Neutrophil (primary cell): ENCODE results near the gene TJAP1.

Experiments used
- H3K27ac ChIP-seq: fragments of 200-600 bp; sonication (generic); 2 replicates; pipeline ENCODE4 v1.5.1; 2016; ENCODE audit warnings: mild to moderate bottlenecking, moderate library complexity
- H3K27me3 ChIP-seq: fragments of 200-600 bp; sonication (generic); 2 replicates; pipeline ENCODE4 v1.6.0; 2016; ENCODE audit warnings: mild to moderate bottlenecking
- H3K36me3 ChIP-seq: fragments of 200-600 bp; sonication (generic); 2 replicates; pipeline ENCODE4 v1.5.1; 2017
- H3K4me1 ChIP-seq, 2 experiments: fragments of 200-600 bp in 1 of 2; sonication (generic) in 1 of 2; 1 replicate in 1 of 2; 2 replicates in 1 of 2; pipeline versions ENCODE4 v1.5.1 to v1.6.1; 2013 to 2016; ENCODE audit warnings: low read depth in 1 of 2, low read length in 1 of 2, mild to moderate bottlenecking in 1 of 2, moderate library complexity in 1 of 2; ENCODE audit not compliant: control insufficient read depth in 1 of 2, insufficient read depth in 1 of 2
- H3K4me3 ChIP-seq, 2 experiments: fragments of 200-600 bp in 1 of 2; sonication (generic) in 1 of 2; 1 replicate in 1 of 2; 2 replicates in 1 of 2; pipeline ENCODE4 v1.5.1; 2013 to 2016; ENCODE audit warnings: low read depth in 1 of 2, low read length in 1 of 2, mild to moderate bottlenecking in 1 of 2, moderate library complexity in 1 of 2
- H3K9me3 ChIP-seq: fragments of 200-600 bp; sonication (generic); 2 replicates; pipeline ENCODE4 v1.5.1; 2016
- CTCF ChIP-seq: fragments of 200-600 bp; sonication (generic); IDR thresholded peaks from 2 replicates; pipeline ENCODE4 v1.5.1; 2016; ENCODE audit warnings: antibody characterized with exemption

TJAP1 gene

GRCh38 chr6:43510827-43511163, 33.4 kb downstream of the TJAP1 start:
- TF ChIP-seq CTCF = no peak
- peak overlapping the region in 1 of 2 experiments; percentile 80 for H3K4me3 ChIP-seq
- peak overlapping the region; percentile 49 for H3K27ac ChIP-seq
- peaks cover 57% of the 10 kb centered on the region for H3K36me3 ChIP-seq
- peaks cover 40% of the 10 kb centered on the region for H3K27me3 ChIP-seq
- H3K4me1 ChIP-seq = peaks cover 30 to 37% of the 10 kb centered on the region in 2 experiments
- no peaks in the 10 kb centered on the region for H3K9me3 ChIP-seq

GRCh38 chr6:43511824-43512415, 34.5 kb downstream of the TJAP1 start:
- H3K4me3 ChIP-seq = no peak overlapping the region
- peaks cover 57% of the 10 kb centered on the region for H3K36me3 ChIP-seq
- H3K4me1 ChIP-seq = peaks cover 37 to 40% of the 10 kb centered on the region in 2 experiments
- H3K9me3 ChIP-seq = no peaks in the 10 kb centered on the region
- no peak for TF ChIP-seq CTCF
- H3K27me3 ChIP-seq = peaks cover 38% of the 10 kb centered on the region
- H3K27ac ChIP-seq = peak overlapping the region; percentile 27

GRCh38 chr6:43515808-43516207, 38.4 kb downstream of the TJAP1 start:
- Histone ChIP-seq H3K9me3 (no peaks in the 10 kb centered on the region), H3K27me3 (no peaks in the 10 kb centered on the region), H3K4me3 (peak overlapping the region; percentile 92 to 96), H3K27ac (peak overlapping the region; percentile 94), H3K36me3 (peaks cover 58% of the 10 kb centered on the region), H3K4me1 (peaks cover 30 to 35% of the 10 kb centered on the region in 2 experiments)
- no peak for TF ChIP-seq CTCF

GRCh38 chr6:43516367-43516696, 39.0 kb downstream of the TJAP1 start:
- TF ChIP-seq CTCF = no peak
- peak overlapping the region; percentile 92 to 96 for H3K4me3 ChIP-seq
- no peaks in the 10 kb centered on the region for H3K27me3 ChIP-seq
- H3K27ac ChIP-seq = peak overlapping the region; percentile 94
- H3K36me3 ChIP-seq = peaks cover 53% of the 10 kb centered on the region
- H3K9me3 ChIP-seq = no peaks in the 10 kb centered on the region
- peaks cover 30 to 35% of the 10 kb centered on the region in 2 experiments for H3K4me1 ChIP-seq

GRCh38 chr6:43516697-43517504, 39.5 kb downstream of the TJAP1 start, which contains the start of the genes POLR1C and YIPF3:
TSS of gene POLR1C (plus strand) at chr6:43517089. CDS start at chr6:43517110, 21 bp downstream.
TSS of gene YIPF3 (minus strand) at chr6:43516926. CDS start at chr6:43516807, 119 bp downstream.
- H3K27ac ChIP-seq = peak within 1 kb of the TSS; percentile 94
- H3K36me3 ChIP-seq = peaks cover 50% of the 10 kb centered on the region

More at GRCh38 chr6:43516697-43517504, 39.5 kb downstream of the TJAP1 start, which contains the start of the genes POLR1C and YIPF3:
- TF ChIP-seq CTCF = peak; percentile 23
- Histone ChIP-seq H3K4me3 (peak within 1 kb of the TSS; percentile 92 to 96), H3K4me1 (peaks cover 30 to 35% of the 10 kb centered on the region in 2 experiments), H3K27me3 (no peaks in the 10 kb centered on the region), H3K9me3 (no peaks in the 10 kb centered on the region)
